Hepatocyte (in vitro differentiated cells): Measurements from ENCODE around the gene NAV2. TPM values are rescaled to one million over a fixed set of nuclear protein-coding genes. Genes with fewer than 3 reads are reported as not detected.

Source experiments
- DNase-seq: peaks from one replicate; pipeline ENCODE4 v3.0.0-alpha.2; 2016; ENCODE audit warnings: low spot score
- H2AFZ ChIP-seq: fragments of 200-600 bp; sonication (generic); 2 replicates; pipeline ENCODE4 v1.6.0; 2016; ENCODE audit warnings: antibody characterized with exemption, mild to moderate bottlenecking
- H3K27ac ChIP-seq: fragments of 200-600 bp; sonication (generic); 2 replicates; pipeline ENCODE4 v1.5.1; 2016; ENCODE audit warnings: mild to moderate bottlenecking
- H3K27me3 ChIP-seq: fragments of 200-600 bp; sonication (generic); 2 replicates; pipeline ENCODE4 v1.6.1; 2016
- H3K36me3 ChIP-seq: fragments of 200-600 bp; sonication (generic); replicated peaks from 2 replicates; pipeline ENCODE4 v1.5.1; 2016; ENCODE audit warnings: low read depth; ENCODE audit not compliant: insufficient read depth
- H3K4me1 ChIP-seq: fragments of 200-600 bp; sonication (generic); 2 replicates; pipeline ENCODE4 v1.5.1; 2016; ENCODE audit warnings: mild to moderate bottlenecking, moderate library complexity; ENCODE audit not compliant: insufficient read depth
- H3K4me2 ChIP-seq: fragments of 200-600 bp; sonication (generic); 2 replicates; pipeline ENCODE4 v1.6.0; 2016
- H3K4me3 ChIP-seq: fragments of 200-600 bp; sonication (generic); 2 replicates; pipeline ENCODE4 v1.5.1; 2016; ENCODE audit warnings: mild to moderate bottlenecking
- H3K79me2 ChIP-seq: fragments of 200-600 bp; sonication (generic); 2 replicates; pipeline ENCODE4 v1.6.0; 2017; ENCODE audit warnings: mild to moderate bottlenecking
- H3K9me2 ChIP-seq: fragments of 200-600 bp; sonication (generic); replicated peaks from 2 replicates; pipeline ENCODE4 v1.6.0; 2017; ENCODE audit warnings: mild to moderate bottlenecking; ENCODE audit not compliant: insufficient read depth
- H3K9me3 ChIP-seq: fragments of 200-600 bp; sonication (generic); 2 replicates; pipeline ENCODE4 v1.5.1; 2016; ENCODE audit warnings: low read depth, mild to moderate bottlenecking
- H4K20me1 ChIP-seq: fragments of 200-600 bp; sonication (generic); 2 replicates; pipeline ENCODE4 v1.6.0; 2016; ENCODE audit warnings: mild to moderate bottlenecking; ENCODE audit not compliant: insufficient read depth, poor library complexity, severe bottlenecking
- EZH2 ChIP-seq: fragments of 200-600 bp; sonication (generic); IDR thresholded peaks from 2 replicates; pipeline ENCODE4 v1.6.1; 2016; ENCODE audit warnings: antibody characterized with exemption, mild to moderate bottlenecking, borderline replicate concordance
- EZH2phosphoT487 ChIP-seq: fragments of 200-600 bp; sonication (generic); IDR thresholded peaks from one replicate; pipeline ENCODE4 v1.6.1; 2018; ENCODE audit warnings: antibody characterized with exemption, mild to moderate bottlenecking, low read depth, moderate library complexity; ENCODE audit not compliant: unreplicated experiment, severe bottlenecking
- WGBS: methylation state at CpG from one replicate; pipeline ENCODE4 v1.1.6; 2016; ENCODE audit warnings: low lambda C conversion rate; ENCODE audit errors: missing lambda C conversion rate; 5-methylcytosine and 5-hydroxymethylcytosine counted together
- polyA plus RNA-seq: library from polyadenylated mRNA; unstranded; fragments of >200 nt; fragmentation: Nextera tagmentation; extraction: Ambion mirVana; gene quantifications from 2 replicates; pipeline ENCODE4 v1.2.1, GENCODE V29; 2016
- total RNA-seq: library from RNA; depleted of rRNA; stranded (reverse); fragments of >200 nt; gene quantifications from 2 replicates; pipeline ENCODE4 v1.2.3, GENCODE V29; 2014
- TF ChIP-seq, protein P1 (sequence below): fragments of 200-600 bp; sonication (generic); IDR thresholded peaks from 2 replicates; pipeline ENCODE4 v1.5.1; 2016; ENCODE audit warnings: antibody characterized with exemption, mild to moderate bottlenecking; ENCODE audit not compliant: poor library complexity

NAV2 gene
- total and polyA plus RNA-seq, 2 experiments from 2014 or later = 23.7 to 30.8 TPM

DNA sequence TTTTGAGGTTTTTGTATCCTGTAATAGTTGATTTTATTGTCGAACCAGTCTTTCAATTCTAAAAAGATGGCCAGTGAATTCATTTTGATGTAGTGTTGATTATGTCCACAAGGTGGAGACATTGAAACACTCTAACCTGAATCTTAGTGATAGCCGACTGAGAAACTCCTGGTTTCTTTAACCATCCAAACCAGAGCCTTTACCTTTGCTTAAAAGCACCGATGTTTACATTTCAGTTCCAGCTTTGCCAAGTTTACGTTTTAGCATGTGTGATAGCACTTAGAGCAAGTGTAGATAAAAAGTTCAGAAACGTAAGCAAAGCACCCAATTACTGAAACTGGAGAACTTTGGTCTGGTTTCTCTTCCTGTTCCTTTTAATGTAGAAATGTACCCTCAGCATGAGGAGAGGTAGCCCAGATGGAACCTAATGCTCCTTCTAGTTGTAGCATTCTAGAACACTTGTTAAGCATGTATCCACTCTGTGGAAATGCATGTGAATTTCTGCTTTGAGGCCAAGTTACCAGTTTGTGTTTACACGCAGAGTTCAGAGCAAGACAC, 239.0 kb downstream of the NAV2 start:
- TF ChIP-seq EZH2phosphoT487 (peak; percentile 30), EZH2 (no peak)
- TF ChIP-seq, protein P1, sequence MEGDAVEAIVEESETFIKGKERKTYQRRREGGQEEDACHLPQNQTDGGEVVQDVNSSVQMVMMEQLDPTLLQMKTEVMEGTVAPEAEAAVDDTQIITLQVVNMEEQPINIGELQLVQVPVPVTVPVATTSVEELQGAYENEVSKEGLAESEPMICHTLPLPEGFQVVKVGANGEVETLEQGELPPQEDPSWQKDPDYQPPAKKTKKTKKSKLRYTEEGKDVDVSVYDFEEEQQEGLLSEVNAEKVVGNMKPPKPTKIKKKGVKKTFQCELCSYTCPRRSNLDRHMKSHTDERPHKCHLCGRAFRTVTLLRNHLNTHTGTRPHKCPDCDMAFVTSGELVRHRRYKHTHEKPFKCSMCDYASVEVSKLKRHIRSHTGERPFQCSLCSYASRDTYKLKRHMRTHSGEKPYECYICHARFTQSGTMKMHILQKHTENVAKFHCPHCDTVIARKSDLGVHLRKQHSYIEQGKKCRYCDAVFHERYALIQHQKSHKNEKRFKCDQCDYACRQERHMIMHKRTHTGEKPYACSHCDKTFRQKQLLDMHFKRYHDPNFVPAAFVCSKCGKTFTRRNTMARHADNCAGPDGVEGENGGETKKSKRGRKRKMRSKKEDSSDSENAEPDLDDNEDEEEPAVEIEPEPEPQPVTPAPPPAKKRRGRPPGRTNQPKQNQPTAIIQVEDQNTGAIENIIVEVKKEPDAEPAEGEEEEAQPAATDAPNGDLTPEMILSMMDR = peak; percentile 70
- Histone ChIP-seq H3K4me1 (peaks cover 24% of the 10 kb centered on the region), H3K27ac (peak overlapping the region; percentile 71), H3K9me3 (no peaks in the 10 kb centered on the region), H2AFZ (no peak overlapping the region), H4K20me1 (no peaks in the 10 kb centered on the region), H3K4me3 (no peak overlapping the region), H3K36me3 (no peaks in the 10 kb centered on the region), H3K9me2 (no peaks in the 10 kb centered on the region), H3K79me2 (no peaks in the 10 kb centered on the region), H3K27me3 (no peaks in the 10 kb centered on the region), H3K4me2 (peak overlapping the region; percentile 45)
- DNase-seq = peak; percentile 81
- WGBS = 16% methylated on average over 6 of the region's 6 CpGs

DNA sequence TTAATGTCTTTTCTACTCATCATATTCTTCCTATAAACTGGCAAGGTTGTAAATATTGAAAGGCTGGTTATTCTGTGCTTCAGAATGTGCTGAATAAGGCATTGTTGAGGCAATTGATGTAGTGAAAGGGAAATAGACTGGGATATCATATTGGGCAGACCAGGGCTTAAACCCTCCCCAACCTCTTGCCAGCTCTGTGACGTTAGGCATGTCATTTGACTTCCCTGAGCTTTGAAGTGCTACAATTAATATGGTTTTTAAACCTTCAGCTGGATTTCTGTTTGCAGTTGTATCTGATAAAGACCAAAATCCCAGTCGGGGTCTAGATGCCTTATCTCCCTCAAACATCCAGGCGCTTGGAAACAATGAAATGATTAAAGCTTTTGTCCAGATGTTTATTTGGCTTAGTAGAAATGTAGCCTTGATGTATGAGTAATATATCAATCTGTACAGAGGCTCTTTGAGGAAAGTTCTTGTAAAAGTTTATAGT, 239.5 kb downstream of the NAV2 start:
- Histone ChIP-seq H3K79me2 (no peaks in the 10 kb centered on the region), H3K4me1 (peaks cover 24% of the 10 kb centered on the region), H3K9me3 (no peaks in the 10 kb centered on the region), H3K27ac (peak overlapping the region; percentile 71), H2AFZ (no peak overlapping the region), H4K20me1 (no peaks in the 10 kb centered on the region), H3K9me2 (no peaks in the 10 kb centered on the region), H3K4me2 (peak overlapping the region; percentile 45), H3K4me3 (no peak overlapping the region), H3K36me3 (no peaks in the 10 kb centered on the region), H3K27me3 (no peaks in the 10 kb centered on the region)
- TF ChIP-seq, protein P1 = no peak
- TF ChIP-seq EZH2phosphoT487 (no peak), EZH2 (no peak)
- peak; percentile 32 for DNase-seq
- 11% methylated on average over 3 of the region's 3 CpGs for WGBS

DNA sequence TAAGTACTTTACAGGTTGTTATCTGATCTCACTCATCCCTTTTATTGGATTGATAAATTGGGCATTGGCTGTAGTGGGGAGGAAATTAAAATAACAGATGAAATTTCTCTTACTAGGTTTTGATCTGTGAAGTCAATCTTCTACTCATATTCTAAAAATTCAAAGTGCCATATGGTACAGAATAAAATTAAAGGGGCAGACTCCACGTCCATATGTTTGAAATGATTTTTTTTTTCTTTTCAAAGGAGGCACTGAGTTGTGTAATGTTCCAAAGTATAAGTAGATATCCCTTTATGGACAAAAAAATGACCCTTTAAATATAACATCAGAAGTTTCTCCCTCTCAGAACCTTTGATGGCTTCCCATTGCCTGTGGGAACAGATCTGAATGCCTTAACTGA, 240.3 kb downstream of the NAV2 start:
- 57% methylated on average over 1 of the region's 1 CpG for WGBS
- Histone ChIP-seq H3K4me2 (no peak overlapping the region), H2AFZ (no peak overlapping the region), H3K27me3 (no peaks in the 10 kb centered on the region), H3K27ac (peak overlapping the region; percentile 71), H3K36me3 (no peaks in the 10 kb centered on the region), H3K9me2 (no peaks in the 10 kb centered on the region), H3K79me2 (no peaks in the 10 kb centered on the region), H3K9me3 (no peaks in the 10 kb centered on the region), H3K4me1 (peaks cover 26% of the 10 kb centered on the region), H3K4me3 (no peak overlapping the region), H4K20me1 (no peaks in the 10 kb centered on the region)
- TF ChIP-seq EZH2 = no peak
- TF ChIP-seq EZH2phosphoT487 = no peak
- TF ChIP-seq, protein P1 = no peak
- DNase-seq = no peak
